ENCODE measurements around the gene MIS18A.
A peak's percentile ranks its signal among the peaks of the same experiment; 100 is the strongest.

Gene MIS18A

DNA sequence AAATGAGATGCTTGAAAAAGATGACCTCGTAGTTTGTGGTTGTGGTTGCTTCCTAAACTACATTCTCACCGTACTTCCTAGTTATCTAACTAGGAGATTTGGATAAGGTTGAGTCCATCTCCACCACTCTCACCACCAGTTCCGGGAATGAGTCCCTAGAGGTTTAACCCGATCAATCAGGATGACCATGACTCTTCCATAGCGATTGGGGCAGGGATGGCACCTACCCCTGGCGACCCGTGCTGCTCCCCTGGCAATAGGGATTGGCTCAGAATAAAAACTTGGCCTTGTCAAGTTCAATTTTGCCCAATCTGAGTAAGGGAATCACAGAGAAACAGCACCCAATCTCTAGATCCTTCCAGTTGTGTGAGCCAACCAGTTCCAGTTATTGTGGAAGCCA, 2.7 kb upstream of the MIS18A start:
- Histone ChIP-seq H3K9me2 (replicated peaks; ENCODE audit: insufficient read depth, low read length) (no peaks in the 10 kb centered on the region), H3K36me3 (ENCODE audit: low read length) (no peaks in the 10 kb centered on the region), H2AFZ (ENCODE audit: low read depth, low read length, severe bottlenecking) (no peak overlapping the region), H3K79me2 (ENCODE audit: insufficient read depth, low read length) (peaks cover 28% of the 10 kb centered on the region), H3K27ac (ENCODE audit: low read depth, low read length) (no peak overlapping the region), H3F3A (ENCODE audit: insufficient read depth) (no peaks in the 10 kb centered on the region), H3K4me3 (ENCODE audit: insufficient read depth, low read length, poor library complexity, severe bottlenecking) (no peak overlapping the region), H3K9me3 (ENCODE audit: insufficient read depth, low read length) (no peaks in the 10 kb centered on the region), H3K9ac (ENCODE audit: low read length) (no peak overlapping the region), H3K27me3 (ENCODE audit: low read length) (no peaks in the 10 kb centered on the region), H4K20me1 (ENCODE audit: low read depth, low read length) (no peaks in the 10 kb centered on the region), H3K4me2 (ENCODE audit: low read depth, low read length, poor library complexity, severe bottlenecking) (no peak overlapping the region)
- TF ChIP-seq, protein P1, sequence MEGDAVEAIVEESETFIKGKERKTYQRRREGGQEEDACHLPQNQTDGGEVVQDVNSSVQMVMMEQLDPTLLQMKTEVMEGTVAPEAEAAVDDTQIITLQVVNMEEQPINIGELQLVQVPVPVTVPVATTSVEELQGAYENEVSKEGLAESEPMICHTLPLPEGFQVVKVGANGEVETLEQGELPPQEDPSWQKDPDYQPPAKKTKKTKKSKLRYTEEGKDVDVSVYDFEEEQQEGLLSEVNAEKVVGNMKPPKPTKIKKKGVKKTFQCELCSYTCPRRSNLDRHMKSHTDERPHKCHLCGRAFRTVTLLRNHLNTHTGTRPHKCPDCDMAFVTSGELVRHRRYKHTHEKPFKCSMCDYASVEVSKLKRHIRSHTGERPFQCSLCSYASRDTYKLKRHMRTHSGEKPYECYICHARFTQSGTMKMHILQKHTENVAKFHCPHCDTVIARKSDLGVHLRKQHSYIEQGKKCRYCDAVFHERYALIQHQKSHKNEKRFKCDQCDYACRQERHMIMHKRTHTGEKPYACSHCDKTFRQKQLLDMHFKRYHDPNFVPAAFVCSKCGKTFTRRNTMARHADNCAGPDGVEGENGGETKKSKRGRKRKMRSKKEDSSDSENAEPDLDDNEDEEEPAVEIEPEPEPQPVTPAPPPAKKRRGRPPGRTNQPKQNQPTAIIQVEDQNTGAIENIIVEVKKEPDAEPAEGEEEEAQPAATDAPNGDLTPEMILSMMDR (IDR thresholded peaks at IDR 0.05; ENCODE audit: insufficient read depth, low read length, poor library complexity, severe bottlenecking) = no peak
- no peak for TF ChIP-seq EZH2phosphoT487 (conservative IDR thresholded peaks at IDR 0.05; ENCODE audit: low read length)

DNA sequence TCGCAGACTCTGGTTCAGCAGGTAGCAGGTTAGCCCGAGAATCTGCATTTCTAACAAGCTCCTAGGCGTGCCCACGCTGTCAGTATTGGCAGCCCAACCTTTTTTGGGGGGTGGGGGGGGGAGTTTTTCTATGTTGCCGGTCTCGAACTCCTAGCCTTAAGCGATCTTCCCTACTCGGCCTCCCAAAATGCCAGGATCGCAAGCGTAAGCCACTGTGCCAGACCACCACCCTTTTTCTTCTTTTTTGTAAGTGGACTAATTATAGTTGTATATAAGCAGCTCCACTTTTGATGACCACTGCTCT, 480 bp upstream of the MIS18A start:
- Histone ChIP-seq H3K27ac (ENCODE audit: low read depth, low read length) (0 out of 2 replicates have a peak overlapping the region, but pooled peaks have one; percentile 3), H2AFZ (ENCODE audit: low read depth, low read length, severe bottlenecking) (peak overlapping the region; percentile 73), H3F3A (ENCODE audit: insufficient read depth) (no peaks in the 10 kb centered on the region), H3K9ac (ENCODE audit: low read length) (peak overlapping the region; percentile 82), H4K20me1 (ENCODE audit: low read depth, low read length) (no peaks in the 10 kb centered on the region), H3K4me3 (ENCODE audit: insufficient read depth, low read length, poor library complexity, severe bottlenecking) (peak overlapping the region; percentile 72), H3K4me2 (ENCODE audit: low read depth, low read length, poor library complexity, severe bottlenecking) (peak overlapping the region; percentile 87), H3K9me2 (replicated peaks; ENCODE audit: insufficient read depth, low read length) (no peaks in the 10 kb centered on the region), H3K27me3 (ENCODE audit: low read length) (no peaks in the 10 kb centered on the region), H3K9me3 (ENCODE audit: insufficient read depth, low read length) (no peaks in the 10 kb centered on the region), H3K36me3 (ENCODE audit: low read length) (no peaks in the 10 kb centered on the region), H3K79me2 (ENCODE audit: insufficient read depth, low read length) (peaks cover 36% of the 10 kb centered on the region)
- no peak for TF ChIP-seq EZH2phosphoT487 (conservative IDR thresholded peaks at IDR 0.05; ENCODE audit: low read length)
- TF ChIP-seq, protein P1 (IDR thresholded peaks at IDR 0.05; ENCODE audit: insufficient read depth, low read length, poor library complexity, severe bottlenecking) = no peak

DNA sequence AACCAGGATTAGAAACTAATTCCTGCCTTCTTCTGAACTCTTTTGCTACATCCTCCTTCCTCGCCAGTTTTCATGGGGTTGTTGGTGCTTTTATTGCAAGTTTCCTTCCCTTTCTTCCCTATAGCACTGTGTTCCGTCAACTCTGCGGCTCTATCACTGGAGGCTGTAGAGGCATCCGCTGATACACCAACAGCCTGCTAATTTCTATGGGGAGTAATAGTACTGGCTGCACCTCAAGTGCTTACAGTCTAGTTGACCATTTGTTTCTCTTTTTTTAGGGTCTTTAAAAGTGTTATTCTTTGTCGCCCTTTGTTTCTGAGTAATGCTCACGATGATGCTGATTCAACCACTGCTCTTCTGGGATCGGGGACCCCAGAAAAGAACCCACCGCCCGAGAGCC, 746 bp downstream of the MIS18A start:
- Histone ChIP-seq H3K79me2 (ENCODE audit: insufficient read depth, low read length) (peaks cover 36% of the 10 kb centered on the region), H3K27me3 (ENCODE audit: low read length) (no peaks in the 10 kb centered on the region), H3K9me3 (ENCODE audit: insufficient read depth, low read length) (no peaks in the 10 kb centered on the region)

More for the DNA sequence above, 746 bp downstream of the MIS18A start:
- Histone ChIP-seq H3K9me2 (replicated peaks; ENCODE audit: insufficient read depth, low read length) (no peaks in the 10 kb centered on the region), H3K9ac (ENCODE audit: low read length) (peak overlapping the region; percentile 82), H2AFZ (ENCODE audit: low read depth, low read length, severe bottlenecking) (peak overlapping the region; percentile 83), H3K27ac (ENCODE audit: low read depth, low read length) (peak overlapping the region; percentile 62), H3K36me3 (ENCODE audit: low read length) (no peaks in the 10 kb centered on the region), H3F3A (ENCODE audit: insufficient read depth) (no peaks in the 10 kb centered on the region), H3K4me3 (ENCODE audit: insufficient read depth, low read length, poor library complexity, severe bottlenecking) (peak overlapping the region; percentile 72), H4K20me1 (ENCODE audit: low read depth, low read length) (no peaks in the 10 kb centered on the region), H3K4me2 (ENCODE audit: low read depth, low read length, poor library complexity, severe bottlenecking) (peak overlapping the region; percentile 68)
- TF ChIP-seq EZH2phosphoT487 (conservative IDR thresholded peaks at IDR 0.05; ENCODE audit: low read length) = no peak
- TF ChIP-seq, protein P1 (IDR thresholded peaks at IDR 0.05; ENCODE audit: insufficient read depth, low read length, poor library complexity, severe bottlenecking) = no peak

Data from SU-DHL-6 (cell line).